Measurements from ENCODE around the gene RFPL3. TPM values are rescaled to one million over a fixed set of nuclear protein-coding genes. Genes with fewer than 3 reads are reported as not detected.

Gene RFPL3
- total and polyA plus RNA-seq, 2 donors (not counting 3 experiments of a cell fraction or from before 2014, with no cell fraction given), result not detected

- FAIRE-seq (no peak), DNase-seq (ENCODE audit: low read depth, low spot score) (no peak)
- no peak overlapping the region for H3K27ac ChIP-seq (ENCODE audit: insufficient read depth, low read depth, low read length)
- H3K9me1 ChIP-seq (replicated peaks; ENCODE audit: control insufficient read depth, extremely low read depth, insufficient read depth, low read length), result no peaks in the 10 kb centered on the region
- no peaks in the 10 kb centered on the region for H3K27me3 ChIP-seq (ENCODE audit: control insufficient read depth in 2 of 2, insufficient read depth in 2 of 2, low read length in 2 of 2)
- no peaks in the 10 kb centered on the region for H3K4me1 ChIP-seq (ENCODE audit: control insufficient read depth, extremely low read depth, insufficient read depth, low read length)
- H4K20me1 ChIP-seq (replicated peaks; ENCODE audit: control insufficient read depth, extremely low read depth, insufficient read depth, low read length), result no peaks in the 10 kb centered on the region
- no peaks in the 10 kb centered on the region for H3K9me3 ChIP-seq (replicated peaks; ENCODE audit: control insufficient read depth, insufficient read depth, low read length)
- no peaks in the 10 kb centered on the region for H3K79me2 ChIP-seq (ENCODE audit: control insufficient read depth, insufficient read depth, low read length)
- dilution Hi-C loops (cut with MboI; ENCODE audit: extremely low pct_ligation_motif_present, low sequenced_read_pairs) (no loop called here), intact Hi-C loops (cut with micrococcal nuclease) (no loop called here)
- H3K4me3 ChIP-seq (replicated peaks in 1 of 3; ENCODE audit: insufficient read depth in 1 of 3, low read depth in 1 of 3, low read length in 3 of 3), result no peak overlapping the region
- no peak overlapping the region for H3K4me2 ChIP-seq (ENCODE audit: insufficient read depth, low read length)
- no peak overlapping the region for H2AFZ ChIP-seq (ENCODE audit: low read depth, low read length)
- CTCF ChIA-PET, result no interaction called here
- no peak overlapping the region for H3K9ac ChIP-seq (replicated peaks; ENCODE audit: extremely low read depth, insufficient read depth, low read length)
- BruUV-seq (replicated peaks), result no TSS peak
- POLR2A ChIA-PET, result no interaction called here
- TF ChIP-seq, protein P1, sequence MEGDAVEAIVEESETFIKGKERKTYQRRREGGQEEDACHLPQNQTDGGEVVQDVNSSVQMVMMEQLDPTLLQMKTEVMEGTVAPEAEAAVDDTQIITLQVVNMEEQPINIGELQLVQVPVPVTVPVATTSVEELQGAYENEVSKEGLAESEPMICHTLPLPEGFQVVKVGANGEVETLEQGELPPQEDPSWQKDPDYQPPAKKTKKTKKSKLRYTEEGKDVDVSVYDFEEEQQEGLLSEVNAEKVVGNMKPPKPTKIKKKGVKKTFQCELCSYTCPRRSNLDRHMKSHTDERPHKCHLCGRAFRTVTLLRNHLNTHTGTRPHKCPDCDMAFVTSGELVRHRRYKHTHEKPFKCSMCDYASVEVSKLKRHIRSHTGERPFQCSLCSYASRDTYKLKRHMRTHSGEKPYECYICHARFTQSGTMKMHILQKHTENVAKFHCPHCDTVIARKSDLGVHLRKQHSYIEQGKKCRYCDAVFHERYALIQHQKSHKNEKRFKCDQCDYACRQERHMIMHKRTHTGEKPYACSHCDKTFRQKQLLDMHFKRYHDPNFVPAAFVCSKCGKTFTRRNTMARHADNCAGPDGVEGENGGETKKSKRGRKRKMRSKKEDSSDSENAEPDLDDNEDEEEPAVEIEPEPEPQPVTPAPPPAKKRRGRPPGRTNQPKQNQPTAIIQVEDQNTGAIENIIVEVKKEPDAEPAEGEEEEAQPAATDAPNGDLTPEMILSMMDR (IDR thresholded peaks at IDR 0.05; ENCODE audit: extremely low read depth in 1 of 2, insufficient read depth in 1 of 2, low read depth in 1 of 2, low read length in 2 of 2), result no peak
- TF ChIP-seq GATA2 (IDR thresholded peaks at IDR 0.05; ENCODE audit: insufficient read depth, insufficient read length, low read depth, low read length) (no peak), EZH2 (IDR thresholded peaks at IDR 0.05; ENCODE audit: borderline replicate concordance, low read depth, low read length, severe bottlenecking) (no peak), FOS (IDR thresholded peaks at IDR 0.05; ENCODE audit: borderline replicate concordance, insufficient read depth, low read length) (no peak), POLR2A (IDR thresholded peaks at IDR 0.05; ENCODE audit: low read depth, low read length) (no peak), JUN (IDR thresholded peaks at IDR 0.05; ENCODE audit: borderline replicate concordance, insufficient read depth, insufficient read length, low read depth) (no peak), POLR2AphosphoS5 (IDR thresholded peaks at IDR 0.05; ENCODE audit: insufficient read depth, low read depth, low read length) (no peak), MYC (IDR thresholded peaks at IDR 0.05; ENCODE audit: low read depth, low read length) (no peak)
- TF ChIP-seq, protein P2, sequence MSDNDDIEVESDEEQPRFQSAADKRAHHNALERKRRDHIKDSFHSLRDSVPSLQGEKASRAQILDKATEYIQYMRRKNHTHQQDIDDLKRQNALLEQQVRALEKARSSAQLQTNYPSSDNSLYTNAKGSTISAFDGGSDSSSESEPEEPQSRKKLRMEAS (IDR thresholded peaks at IDR 0.05; ENCODE audit: insufficient read depth, insufficient read length), result no peak
- peaks cover 11 to 15% of the 10 kb centered on the region in 2 experiments for H3K36me3 ChIP-seq (ENCODE audit: control insufficient read depth in 2 of 2, extremely low read depth in 1 of 2, insufficient read depth in 2 of 2, low read length in 2 of 2)
These were observed 28.0 kb downstream of the RFPL3 start for GRCh38 chr22:32385681-32386080.

Data from endothelial cell of umbilical vein (primary cell).